HG03558 (cell line): ENCODE measurements around the gene BTNL9.
"Not testable (repeated sequence)": the region's sequence is repeated elsewhere in the genome, so short reads cannot be mapped to it uniquely, and the experiment has no call there.

Source experiments
- ATAC-seq: cut with Tn5 transposase; IDR thresholded peaks from one replicate; pipeline ENCODE4 v1.9.1; 2021; ENCODE audit warnings: moderate number of reproducible peaks; ENCODE audit not compliant: unreplicated experiment; ENCODE audit errors: extremely low read depth

BTNL9 gene

GRCh38 chr5:181039931-181040630 is at the start of gene BTNL9:
TSS of gene BTNL9 (plus strand) at chr5:181040266. CDS start at chr5:181045490, 5,224 bp downstream.
- no peak for ATAC-seq

DNA sequence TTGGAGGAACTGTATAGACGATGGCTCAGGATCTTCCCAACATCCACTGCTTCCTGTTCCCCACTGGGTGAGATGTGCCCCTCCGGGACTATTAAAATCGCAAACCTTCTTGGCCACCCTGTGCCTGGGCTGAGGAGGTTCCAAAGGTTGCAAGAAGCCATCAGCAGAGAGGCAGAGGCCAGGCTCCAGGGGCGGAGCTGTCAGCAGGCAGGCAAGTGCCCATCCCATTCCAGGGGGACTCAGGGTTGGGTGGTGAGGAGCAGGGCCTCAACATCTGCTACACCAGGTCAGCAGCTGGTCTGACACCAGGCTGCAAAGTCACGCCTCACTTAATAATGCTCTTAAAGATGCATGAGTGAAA is 49.2 kb upstream of the BTNL9 start:
- ATAC-seq: no peak

- ATAC-seq: no peak
Measured at GRCh38 chr5:181001947-181002346, 38.1 kb upstream of the BTNL9 start.

- ATAC-seq: no peak
Measured at GRCh38 chr5:181005791-181006190, 34.3 kb upstream of the BTNL9 start.

GRCh38 chr5:181008136-181008535 is 31.9 kb upstream of the BTNL9 start:
- ATAC-seq: no peak

GRCh38 chr5:181010018-181010417 is 30.0 kb upstream of the BTNL9 start:
- not testable (repeated sequence) for ATAC-seq

DNA sequence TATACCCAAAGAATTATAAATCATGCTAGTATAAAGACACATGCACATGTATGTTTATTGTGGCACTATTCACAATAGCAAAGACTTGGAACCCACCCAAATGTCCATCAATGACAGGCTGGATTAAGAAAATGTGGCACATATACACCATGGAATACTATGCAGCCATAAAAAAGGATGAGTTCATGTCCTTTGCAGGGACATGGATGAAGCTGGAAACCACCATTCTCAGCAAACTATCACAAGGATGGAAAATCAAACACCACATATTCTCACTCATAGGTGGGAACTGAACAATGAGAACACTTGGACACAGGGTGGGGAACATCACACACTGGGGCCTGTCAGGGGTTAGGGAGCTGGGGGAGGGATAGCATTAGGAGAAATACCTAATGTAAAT is 25.4 kb upstream of the BTNL9 start:
- not testable (repeated sequence) for ATAC-seq

GRCh38 chr5:181017448-181017847 is 22.6 kb upstream of the BTNL9 start:
- ATAC-seq: not testable (repeated sequence)

DNA sequence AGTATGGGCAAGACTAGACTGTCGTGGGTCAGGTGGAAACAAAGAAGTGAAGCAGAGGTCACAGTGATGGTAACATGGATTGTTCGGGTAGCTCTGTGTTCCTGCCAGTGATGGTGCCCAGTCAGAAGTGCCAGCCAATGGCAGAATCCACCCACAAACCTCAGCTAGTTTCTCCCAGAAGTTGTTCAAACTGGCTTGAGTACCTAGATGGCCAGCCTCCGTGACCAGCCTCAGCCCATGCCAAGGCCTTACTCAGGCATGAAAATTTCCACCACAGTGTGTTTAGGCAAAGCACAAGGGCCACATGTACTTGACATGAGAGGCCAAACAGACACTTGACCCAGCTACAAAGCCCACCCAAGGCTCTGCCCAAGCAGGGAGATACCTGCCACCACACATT is 19.4 kb upstream of the BTNL9 start:
- ATAC-seq: no peak

GRCh38 chr5:181024245-181025064 is 15.6 kb upstream of the BTNL9 start:
- no peak for ATAC-seq

GRCh38 chr5:181027452-181028031 is 12.5 kb upstream of the BTNL9 start:
- ATAC-seq: no peak

DNA sequence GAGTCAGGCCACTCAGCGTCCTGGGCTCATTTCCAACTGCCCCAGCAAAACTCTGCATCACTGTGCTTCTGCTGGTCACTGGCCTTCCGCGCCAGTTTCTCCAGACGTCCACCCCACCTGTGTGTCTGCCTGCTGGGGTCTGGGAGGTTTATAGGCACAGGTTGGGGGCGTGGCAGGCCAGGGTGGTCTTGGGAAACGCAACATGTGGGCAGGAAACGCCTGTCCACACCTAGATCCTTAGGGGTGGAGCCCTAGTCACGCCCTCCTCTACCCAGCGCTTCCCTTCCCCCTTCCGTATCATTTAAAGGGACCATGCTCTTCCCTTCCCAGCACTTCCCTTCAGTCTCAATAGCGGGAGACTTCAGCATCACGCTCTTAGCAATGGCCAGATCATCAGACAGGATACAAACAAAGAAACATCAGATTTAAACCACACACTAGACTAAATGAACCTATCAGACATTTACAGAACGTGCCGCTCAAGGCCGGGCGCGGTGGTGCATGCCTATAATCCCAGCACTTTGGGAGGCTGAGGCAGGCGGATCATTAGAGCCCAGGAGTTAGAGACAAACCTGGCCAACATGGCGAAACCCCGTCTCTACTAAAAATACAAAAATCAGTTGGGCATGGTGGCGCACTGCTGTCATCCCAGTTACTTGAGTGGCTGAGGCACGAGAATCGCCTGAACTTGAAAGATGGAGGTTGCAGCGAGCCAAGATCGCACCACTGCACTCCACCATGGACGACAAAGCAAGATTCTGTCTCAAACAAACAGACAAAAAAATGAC is 11.8 kb upstream of the BTNL9 start:
- ATAC-seq: no peak

GRCh38 chr5:181031716-181032115 is 8.3 kb upstream of the BTNL9 start:
- no peak for ATAC-seq

DNA sequence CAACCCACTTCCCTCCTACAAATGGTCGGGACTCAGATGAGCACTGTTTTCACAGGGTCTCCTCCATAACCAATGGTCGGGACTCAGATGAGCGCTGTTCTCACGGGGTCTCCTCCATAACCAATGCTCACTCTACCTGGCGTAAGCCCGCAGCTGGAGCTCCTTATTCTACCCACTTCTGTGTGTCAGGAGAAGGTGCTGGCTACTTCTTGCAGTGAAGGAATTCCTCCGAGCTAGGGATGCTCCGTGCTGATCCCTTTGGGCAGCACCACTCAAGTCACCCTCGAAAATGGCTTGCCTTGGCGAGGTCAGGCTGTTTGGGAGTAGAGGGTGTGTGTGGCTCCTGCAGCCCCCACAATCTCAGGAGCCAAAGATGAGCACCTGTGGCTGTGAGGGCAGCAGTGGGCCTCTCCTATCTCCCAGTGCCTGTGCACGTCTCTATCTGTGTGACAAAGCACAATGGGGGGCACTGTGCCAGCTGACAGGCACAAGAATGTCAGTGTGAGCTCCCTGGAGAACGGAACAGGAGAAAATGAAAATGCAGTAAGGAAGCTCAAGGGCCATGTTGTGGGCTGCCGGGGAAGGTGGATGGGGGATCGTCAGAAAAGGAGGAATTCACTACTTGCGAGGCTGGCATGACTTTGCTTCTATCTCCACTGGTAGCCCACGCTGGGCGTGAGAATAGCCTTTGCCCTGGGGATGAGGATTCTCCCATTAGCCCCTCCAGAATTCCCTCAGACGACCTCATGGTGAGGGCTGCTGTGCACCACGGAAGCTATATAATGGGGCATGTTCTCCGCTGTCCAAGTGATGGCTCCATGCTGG is 3.9 kb upstream of the BTNL9 start:
- no peak for ATAC-seq

- ATAC-seq: no peak
Measured at GRCh38 chr5:181036816-181037364, 3.2 kb upstream of the BTNL9 start.

GRCh38 chr5:181037365-181037861 is 2.7 kb upstream of the BTNL9 start:
- no peak for ATAC-seq

DNA sequence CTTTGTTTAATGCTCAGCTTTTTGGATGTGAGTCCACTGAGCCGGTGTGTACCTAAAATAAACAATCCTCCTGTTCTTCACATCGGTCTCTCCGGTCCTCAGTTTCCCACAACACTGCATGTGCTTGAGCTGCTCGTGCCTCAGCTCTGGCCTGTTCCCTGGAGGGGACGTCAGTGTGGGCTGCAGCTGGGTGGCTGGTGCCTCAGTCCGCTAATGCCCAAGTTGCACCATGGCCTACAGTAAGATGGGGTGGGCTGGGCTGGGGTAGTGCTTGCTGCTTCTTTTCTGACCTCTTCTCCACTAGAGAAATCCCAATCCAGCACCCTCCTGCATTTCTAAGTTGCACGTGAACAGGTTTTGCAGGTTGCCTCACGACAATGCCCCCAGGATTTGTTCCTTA is 595 bp upstream of the BTNL9 start:
- ATAC-seq: no peak

GRCh38 chr5:181040631-181040945 is 522 bp downstream of the BTNL9 start:
- no peak for ATAC-seq

DNA sequence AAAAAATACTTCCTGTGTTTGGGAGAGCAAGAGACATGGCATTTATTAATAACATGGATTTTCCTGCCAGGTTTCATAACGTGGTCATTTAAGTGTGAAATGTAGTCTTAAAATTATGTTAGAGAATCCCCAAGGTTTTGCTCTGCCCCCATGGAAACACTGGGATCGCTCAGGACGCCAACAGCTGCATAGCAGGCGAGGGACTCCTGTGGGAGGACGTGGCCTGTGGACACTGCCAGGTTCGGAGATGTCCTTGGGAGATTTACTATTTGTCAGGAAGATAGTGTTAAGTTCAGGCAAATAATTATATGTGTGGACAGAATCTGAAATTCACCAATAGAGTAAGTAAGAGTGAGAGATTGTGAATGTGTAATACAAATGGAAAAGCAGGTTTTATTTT is 977 bp downstream of the BTNL9 start:
- ATAC-seq: no peak
